ENCODE measurements around the gene FGD3.

Gene FGD3

DNA sequence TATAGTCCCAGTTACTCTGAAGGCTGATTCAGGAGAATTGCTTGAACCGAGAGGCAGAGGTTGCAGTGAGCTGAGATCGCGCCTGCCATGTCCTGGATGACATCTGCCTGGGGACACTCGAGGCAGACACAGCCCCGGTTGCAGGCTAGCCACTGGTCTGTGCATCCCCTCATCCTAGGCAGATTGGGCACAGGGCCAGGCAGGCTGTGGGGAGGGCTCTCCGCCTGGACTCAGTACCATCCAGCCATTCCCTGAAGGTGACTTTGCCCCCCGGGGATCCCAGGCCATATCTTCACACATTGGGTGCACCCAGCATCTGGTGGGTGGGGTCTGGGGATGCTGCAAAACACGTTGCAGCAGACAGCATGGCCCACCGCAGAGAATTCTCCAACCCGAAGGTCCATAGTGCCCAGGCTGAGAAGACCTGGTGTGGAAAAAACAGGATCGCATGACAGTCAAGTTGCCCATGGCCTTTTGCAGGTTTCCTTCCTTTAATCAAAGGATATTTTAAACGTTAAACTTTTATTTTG is 60.3 kb downstream of the FGD3 start:
- no peak for DNase-seq (ENCODE audit: low read depth)
- TF ChIP-seq, protein P1, sequence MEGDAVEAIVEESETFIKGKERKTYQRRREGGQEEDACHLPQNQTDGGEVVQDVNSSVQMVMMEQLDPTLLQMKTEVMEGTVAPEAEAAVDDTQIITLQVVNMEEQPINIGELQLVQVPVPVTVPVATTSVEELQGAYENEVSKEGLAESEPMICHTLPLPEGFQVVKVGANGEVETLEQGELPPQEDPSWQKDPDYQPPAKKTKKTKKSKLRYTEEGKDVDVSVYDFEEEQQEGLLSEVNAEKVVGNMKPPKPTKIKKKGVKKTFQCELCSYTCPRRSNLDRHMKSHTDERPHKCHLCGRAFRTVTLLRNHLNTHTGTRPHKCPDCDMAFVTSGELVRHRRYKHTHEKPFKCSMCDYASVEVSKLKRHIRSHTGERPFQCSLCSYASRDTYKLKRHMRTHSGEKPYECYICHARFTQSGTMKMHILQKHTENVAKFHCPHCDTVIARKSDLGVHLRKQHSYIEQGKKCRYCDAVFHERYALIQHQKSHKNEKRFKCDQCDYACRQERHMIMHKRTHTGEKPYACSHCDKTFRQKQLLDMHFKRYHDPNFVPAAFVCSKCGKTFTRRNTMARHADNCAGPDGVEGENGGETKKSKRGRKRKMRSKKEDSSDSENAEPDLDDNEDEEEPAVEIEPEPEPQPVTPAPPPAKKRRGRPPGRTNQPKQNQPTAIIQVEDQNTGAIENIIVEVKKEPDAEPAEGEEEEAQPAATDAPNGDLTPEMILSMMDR (IDR thresholded peaks at IDR 0.05; ENCODE audit: control insufficient read depth, insufficient read depth, low read depth, low read length, missing control alignments), result no peak
- H3K4me3 ChIP-seq (ENCODE audit: control insufficient read depth, low read depth, low read length), result no peak overlapping the region

GRCh38 chr9:93008457-93008856 is 61.1 kb downstream of the FGD3 start:
- no peak overlapping the region for H3K4me3 ChIP-seq (ENCODE audit: control insufficient read depth, low read depth, low read length)
- TF ChIP-seq, protein P1 (IDR thresholded peaks at IDR 0.05; ENCODE audit: control insufficient read depth, insufficient read depth, low read depth, low read length, missing control alignments), result no peak
- DNase-seq (ENCODE audit: low read depth), result no peak

DNA sequence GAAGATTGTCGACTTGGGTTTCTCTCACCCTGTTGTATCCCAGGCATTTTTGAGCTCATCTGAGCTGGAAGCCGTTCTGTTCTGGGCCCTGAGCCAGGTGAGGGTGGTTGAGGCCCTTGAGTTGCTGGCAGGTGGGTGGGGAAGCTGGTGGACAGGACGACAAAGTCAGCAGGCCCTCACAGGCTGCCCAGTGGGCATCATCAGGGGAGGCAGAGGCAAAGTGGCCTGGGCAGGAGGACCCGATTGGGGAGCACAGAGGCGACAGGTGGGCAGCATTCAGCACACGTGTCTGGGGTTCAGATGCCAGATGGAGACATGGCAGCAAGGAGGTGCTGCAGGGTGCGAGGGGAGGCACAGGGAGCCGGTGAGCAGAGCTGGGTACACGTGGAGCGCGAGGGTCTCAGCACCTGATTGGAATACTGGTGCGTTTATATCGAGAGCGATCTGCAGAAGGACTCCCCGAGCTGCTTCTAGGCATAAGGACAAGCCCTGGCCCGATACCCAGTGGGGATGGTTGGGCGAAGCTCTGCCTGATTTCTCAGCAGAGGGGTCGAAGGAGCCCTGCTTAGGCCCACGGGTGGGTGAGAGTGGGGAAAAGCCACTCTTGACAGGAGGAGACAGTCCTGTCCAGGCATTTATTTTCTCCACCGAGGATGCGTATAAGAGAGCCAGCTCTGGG is 62.2 kb downstream of the FGD3 start:
- TF ChIP-seq, protein P1 (IDR thresholded peaks at IDR 0.05; ENCODE audit: control insufficient read depth, insufficient read depth, low read depth, low read length, missing control alignments), result no peak
- no peak for DNase-seq (ENCODE audit: low read depth)
- H3K4me3 ChIP-seq (ENCODE audit: control insufficient read depth, low read depth, low read length), result no peak overlapping the region

- DNase-seq (ENCODE audit: low read depth), result no peak
- no peak overlapping the region for H3K4me3 ChIP-seq (ENCODE audit: control insufficient read depth, low read depth, low read length)
- TF ChIP-seq, protein P1 (IDR thresholded peaks at IDR 0.05; ENCODE audit: control insufficient read depth, insufficient read depth, low read depth, low read length, missing control alignments), result no peak
These were observed 62.7 kb downstream of the FGD3 start for GRCh38 chr9:93010056-93010455.

GRCh38 chr9:93010704-93011103 is 63.4 kb downstream of the FGD3 start:
- no peak overlapping the region for H3K4me3 ChIP-seq (ENCODE audit: control insufficient read depth, low read depth, low read length)
- DNase-seq (ENCODE audit: low read depth), result no peak
- TF ChIP-seq, protein P1 (IDR thresholded peaks at IDR 0.05; ENCODE audit: control insufficient read depth, insufficient read depth, low read depth, low read length, missing control alignments), result no peak

GRCh38 chr9:93011114-93011513 is 63.8 kb downstream of the FGD3 start:
- DNase-seq (ENCODE audit: low read depth), result no peak
- H3K4me3 ChIP-seq (ENCODE audit: control insufficient read depth, low read depth, low read length), result no peak overlapping the region
- TF ChIP-seq, protein P1 (IDR thresholded peaks at IDR 0.05; ENCODE audit: control insufficient read depth, insufficient read depth, low read depth, low read length, missing control alignments), result no peak
